Endometrium (tissue), 2 donors: Measurements from ENCODE around the gene FAM222A.

Experiments used
- FAIRE-seq: peaks from 2 replicates; lab custom pipeline; 2012; peaks lifted over from hg19 to GRCh38; lab: Jason Lieb, UNC
- donor health status: control.
- donor health status: control.

The FAM222A gene

DNA sequence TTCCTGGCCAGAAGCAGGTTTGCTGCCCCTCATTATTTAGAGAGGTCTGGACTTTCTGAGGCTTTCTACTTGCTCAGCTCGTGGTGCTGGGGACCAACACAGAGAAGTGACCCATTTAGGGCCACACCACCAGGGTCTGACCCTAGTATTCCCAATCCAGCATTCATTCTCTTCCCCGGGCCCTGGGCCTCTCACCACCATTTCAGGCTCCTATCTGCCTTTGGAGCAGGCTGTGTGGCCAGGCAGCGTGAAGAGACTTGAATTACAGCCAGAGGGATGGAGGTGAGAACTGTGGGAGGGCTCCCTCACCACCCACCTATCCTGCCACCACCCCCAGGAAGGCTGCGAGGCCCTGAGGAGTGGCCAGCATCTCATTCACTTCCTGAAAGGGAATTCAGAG, 24.6 kb downstream of the FAM222A start:
- FAIRE-seq, result no peak

DNA sequence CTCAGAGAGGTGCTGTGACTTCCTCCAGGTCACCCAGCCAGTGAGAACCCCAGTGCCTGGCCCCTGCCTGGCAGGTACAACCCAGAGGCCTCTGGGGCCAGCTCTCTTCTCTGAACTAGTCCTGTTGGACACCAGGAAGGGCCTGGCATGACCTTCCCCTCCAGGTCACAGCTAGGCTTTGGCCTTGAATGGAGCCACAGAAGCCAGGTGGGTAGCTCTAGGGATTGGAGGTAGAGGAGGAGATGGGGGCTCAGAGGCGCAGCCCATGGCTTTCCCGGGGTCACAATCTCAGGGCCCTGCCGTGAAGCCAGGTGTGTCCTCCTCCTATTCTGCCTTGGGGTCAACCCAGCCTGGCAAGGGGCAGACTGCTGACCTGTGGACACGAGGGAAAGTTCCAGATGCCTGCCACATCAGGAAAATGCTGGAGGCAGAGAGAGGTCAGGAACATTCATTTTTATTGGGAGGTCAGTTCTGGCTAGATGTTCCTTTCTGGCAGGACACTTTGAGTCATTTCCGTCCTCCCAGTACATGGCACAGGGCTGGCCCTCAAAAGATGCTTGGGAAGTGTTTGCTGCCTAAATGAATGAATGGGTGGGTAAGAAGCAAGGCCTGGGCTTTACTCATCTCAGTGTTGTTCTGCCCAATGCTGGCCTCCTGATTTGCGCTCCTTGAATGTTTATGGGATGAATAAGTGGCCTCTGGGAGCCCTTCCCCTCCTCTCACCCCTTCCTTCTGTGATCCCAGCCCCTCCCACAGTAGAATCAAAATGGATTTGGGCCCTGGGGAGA, 25.4 kb downstream of the FAM222A start:
- no peak for FAIRE-seq

DNA sequence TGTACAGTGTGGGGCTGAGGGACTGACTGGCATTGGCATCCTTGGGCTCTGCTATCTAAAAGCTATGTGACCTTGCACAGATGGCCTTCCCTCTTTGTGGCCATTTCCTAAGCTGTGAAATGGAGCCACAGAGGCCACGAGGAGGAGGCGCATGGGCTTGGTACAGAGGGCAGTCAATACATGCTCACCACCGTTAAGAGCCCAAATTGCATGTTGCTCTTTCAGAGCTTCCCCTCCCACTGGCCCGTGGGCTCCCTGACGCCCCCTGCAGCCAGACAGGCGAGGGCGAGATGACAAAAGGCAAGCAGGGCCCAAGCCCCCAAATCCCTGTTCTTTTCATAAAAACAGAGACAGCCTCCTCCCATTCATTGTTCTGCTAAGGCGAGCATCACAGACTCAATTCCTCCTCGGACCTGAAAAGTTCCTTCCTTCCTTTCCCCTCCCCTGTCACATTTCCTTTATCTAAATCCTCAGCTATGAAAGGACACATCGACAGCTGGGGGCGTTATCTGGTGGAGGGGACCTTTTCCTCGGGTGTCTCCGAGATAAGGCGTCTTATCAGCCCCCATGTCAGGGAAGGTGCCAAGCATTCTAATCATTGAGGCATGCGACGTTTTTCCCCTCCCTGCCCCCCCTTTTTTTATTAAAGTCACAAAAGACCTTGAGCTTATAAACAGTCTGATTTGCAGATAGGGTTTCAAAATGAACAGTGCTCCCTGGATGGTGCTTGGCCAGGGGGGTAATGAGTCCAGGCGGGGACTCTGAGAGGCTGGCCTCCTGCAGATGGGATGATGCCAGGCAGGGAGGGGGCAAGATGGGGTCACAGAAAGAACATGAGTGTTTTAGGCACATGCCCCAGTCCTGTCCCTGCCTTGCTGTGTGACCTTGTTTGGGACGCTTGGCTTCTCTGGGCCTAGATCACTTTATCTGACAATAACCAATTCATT, 26.4 kb downstream of the FAM222A start:
- no peak for FAIRE-seq

DNA sequence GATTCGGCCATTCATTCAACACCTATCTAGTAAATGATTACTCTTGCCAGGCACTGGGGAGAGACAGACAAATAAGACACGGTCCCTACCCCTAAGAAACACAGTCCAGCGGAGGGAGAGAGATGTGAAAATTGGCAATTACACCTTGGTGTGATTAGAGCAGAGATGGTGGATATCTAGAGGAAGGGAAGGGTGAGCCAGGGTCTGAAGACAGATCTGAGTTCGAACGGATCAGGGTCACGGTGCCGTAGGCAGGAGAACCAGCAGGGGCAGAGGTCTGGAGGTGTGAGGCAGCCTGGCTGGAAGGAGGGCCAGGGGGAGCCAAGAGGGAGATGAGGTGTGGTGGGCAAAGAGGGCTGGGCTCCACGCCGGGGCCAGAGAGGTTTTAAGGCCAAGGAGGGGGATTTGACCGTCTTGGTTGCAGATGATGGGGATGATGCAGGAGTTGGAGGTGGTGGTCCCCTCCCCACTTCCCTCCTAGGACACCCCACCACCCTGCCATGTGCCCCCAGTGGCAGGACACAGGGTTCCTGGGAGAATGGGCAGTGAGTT, 27.1 kb downstream of the FAM222A start:
- no peak for FAIRE-seq

DNA sequence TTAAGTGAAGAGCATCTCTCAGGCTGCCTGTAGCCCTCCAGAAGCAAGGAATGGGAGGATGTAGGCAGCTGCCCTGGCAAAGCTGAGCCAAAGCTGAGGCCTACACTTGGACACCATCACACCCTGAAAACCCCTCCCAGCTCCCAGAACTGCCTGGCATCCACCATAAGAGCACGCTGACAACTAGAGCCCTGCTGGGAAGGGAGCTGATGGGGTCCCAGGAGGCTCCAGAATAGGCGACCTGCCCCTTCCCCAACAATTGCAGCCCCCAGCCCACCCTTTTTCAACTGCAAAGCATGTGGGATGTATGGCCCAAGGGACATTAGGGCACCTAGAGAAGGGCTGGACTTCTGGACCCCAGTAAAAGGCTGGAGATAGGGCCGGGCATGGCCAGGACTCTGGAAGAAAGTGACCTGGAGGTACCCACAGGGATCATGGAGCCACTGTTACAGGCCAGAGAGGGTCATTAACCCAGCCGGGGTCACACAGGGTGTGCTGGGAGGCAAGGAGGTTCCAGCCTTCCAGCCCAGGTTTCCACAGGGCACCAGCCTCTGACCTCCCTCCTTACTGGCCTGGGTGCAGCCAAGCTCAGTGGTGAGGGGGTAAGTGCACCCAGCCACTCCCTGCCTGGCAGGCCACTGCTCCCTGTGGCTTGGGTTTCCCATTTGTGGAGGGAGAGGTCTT, 27.8 kb downstream of the FAM222A start:
- FAIRE-seq, result no peak

DNA sequence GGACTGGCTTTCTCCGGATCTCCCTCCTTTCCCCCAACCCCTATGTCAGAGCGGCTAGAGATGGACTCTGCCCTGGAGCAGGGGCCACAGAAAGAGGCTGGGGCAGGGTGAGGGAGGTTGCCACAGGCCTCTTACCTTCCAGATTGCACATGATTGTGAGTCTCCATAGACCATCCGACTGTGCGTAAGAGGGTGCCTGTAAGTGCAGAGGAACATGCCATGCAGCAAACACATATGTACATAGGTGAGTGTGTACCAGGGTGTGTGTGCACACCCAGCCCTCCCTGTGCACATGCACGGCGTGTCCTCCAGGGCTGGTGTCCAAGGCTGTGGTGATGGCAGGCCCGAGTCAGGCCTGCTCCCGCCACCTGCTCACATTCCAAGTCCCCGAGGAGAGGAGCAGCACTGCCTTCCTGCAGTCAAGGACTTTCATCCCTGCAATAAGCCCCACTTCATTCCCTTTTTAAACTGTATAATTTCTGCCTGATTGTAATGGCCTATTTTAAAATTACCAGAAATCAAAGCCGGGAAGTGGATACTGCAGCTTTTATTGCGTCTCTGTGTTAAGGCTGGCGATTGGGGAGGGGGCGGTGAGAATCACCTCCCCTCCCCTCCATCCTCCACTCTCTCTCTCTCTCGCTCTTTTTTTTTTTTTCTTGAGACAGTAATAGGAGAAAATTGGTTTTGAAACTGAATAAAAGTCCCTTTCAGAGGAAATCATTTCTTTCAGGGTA, 28.5 kb downstream of the FAM222A start:
- FAIRE-seq, result no peak

DNA sequence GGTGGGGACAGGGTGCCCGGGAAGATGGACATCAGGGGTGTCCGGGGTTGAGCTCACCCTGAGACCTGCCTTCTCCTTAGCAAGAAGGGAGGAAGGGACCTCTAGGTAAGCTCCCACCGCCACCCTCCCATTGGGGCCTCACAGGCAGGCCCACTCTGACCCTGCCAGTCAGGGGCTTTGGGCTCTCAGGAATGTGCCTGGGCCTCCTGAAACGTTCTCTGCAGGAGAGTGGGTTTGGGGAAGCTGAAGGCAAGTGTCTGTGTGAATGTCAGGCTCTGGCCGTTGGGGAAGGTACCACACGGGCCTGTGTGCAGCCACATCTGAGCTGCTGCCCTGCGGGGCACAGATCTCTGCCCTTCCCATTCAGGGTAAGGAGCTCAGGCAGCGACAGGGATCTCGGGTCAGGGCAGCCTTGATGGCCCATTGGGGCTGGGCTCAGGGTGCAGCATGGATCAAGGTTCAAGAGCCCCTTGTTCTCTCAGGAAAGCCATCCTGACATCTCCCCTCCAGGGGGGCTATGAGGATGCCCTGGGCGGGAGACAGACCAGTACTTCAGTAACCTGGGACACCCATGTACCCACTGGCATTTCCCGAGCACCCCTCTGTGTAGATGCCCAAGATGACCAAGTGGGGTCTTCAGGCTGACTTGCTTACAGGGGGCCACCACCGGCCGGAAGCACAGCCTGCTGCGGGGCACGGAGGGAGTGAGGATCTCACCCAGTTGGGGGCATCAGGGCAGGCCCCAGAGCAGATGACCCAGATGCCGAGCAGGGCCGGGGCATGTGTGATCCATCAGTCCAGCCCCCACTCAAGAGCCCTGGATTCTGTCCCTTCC, 29.7 kb downstream of the FAM222A start:
- FAIRE-seq, result no peak

DNA sequence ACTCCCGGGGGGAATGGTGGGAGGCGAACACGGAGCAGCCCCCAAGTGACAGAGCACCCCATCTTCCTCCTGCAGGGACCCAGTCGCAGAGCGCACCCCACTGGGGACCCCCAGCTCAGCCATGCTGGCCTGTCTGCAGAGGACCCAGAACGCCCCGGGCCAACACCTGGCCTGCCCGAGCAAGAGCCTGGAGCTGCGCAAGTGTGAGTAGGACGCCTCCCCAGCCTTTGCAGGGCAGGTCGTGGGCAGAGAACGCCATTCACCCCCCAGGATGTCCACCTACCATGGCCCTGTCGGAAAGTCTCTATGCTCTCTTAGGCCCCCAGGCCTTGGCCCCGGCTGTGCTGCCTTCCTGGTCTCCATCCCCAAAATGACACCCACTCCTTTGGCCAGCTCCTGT, 30.4 kb downstream of the FAM222A start:
- no peak for FAIRE-seq

DNA sequence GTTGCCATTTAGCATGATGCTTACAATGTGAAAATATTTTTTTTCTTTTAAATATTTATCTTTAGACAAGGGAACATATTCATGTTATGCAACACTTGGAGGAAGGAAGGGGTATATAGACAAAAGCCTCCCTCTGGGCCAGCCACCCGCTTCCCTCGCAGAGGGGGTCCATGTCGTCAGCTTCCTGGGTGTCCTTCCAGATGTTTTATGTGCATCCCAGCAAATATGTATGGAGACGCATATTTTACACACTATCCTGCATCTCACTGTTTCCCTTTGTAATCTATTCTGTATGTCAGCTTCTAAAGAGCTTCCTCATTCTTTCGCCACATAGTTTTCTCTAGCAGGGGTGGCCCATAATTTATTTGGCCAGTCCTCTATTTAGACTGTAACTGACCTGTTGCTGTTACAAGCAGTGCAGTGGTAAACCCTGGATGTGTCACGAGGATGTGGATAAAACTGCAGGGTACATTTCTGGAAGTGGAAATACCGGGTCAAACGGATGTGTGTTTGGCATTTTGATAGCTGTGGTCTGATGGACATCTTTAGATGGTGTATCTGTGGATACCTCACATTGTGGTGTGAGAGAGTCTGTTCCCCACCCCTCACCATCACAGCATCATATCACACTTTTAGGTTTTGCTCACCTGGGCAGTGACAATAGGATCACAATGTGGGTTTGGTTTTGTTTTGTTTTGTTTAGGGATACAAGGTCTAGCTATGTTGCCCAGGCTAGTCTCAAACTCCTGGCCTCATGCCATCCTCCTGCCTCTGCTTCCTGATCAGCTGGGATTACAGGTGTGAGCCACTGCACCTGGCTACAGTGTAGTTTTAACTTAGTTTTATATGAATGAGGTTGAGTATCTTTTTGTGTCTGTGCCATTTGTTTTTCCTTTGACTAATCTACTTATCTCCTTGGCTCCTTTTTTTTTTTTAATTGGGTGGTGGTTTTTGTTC, 31.6 kb downstream of the FAM222A start:
- no peak for FAIRE-seq

DNA sequence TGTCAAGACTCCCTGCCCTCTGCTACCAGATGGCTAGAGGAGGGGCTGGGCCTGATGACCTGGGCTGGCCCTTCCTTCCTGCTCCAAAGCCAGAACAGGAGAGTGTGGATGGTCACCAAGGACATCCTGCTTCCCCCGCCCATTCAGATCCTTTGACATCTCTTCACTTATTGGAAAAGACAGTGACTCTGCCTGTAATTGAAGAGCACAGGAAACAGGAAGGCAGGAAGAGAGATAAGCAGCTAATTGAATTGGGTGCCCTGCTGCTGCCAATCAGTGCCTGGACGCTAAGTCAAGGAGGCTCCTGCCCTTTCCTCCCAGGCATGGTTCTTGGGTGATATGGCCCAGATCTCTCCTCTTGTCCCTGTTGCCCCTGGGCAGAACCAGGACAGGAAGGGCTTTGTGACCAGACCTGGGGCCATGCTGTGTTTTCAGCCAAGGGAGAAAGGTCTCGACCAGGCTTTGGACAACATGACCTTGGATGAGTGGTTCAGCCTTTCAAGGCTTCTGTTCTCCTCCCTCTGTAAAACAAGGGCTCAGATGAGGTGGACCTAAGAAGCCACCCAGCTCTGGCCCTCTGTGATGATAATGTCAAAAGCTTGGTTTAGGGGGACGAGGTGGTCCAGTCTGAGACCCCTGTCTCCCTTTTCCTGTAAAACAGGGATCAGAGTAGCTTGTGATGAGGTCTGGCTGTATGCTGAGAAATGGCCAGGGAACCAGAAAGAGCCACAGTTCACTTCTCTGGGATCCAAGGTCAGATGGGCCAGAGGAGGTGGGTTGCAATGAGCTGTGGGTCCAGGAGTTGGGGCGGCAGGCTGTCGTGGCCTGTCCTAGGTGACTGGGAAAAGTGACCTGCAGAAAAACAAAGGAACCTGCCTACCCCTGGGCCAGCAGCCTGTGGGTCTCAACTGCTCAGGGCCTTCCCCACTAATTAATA, 38.8 kb downstream of the FAM222A start:
- FAIRE-seq, result no peak

DNA sequence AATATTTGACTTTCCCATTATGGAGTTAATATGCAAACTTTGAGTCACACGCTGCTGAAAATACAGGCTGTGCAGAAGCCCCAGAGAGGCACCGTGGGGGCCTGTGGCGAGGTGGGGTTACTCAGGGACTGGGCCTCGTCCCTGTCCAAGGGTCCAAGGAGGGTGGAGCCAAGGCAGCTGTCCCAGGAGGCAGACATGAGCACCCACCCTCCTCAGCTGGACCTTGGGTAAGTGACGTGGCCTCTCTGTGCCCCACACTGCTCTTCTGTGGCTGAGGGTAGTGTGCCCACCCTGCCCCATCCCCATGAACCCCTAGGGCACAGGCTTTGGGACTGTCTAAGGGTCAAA, 39.4 kb downstream of the FAM222A start:
- FAIRE-seq, result no peak

DNA sequence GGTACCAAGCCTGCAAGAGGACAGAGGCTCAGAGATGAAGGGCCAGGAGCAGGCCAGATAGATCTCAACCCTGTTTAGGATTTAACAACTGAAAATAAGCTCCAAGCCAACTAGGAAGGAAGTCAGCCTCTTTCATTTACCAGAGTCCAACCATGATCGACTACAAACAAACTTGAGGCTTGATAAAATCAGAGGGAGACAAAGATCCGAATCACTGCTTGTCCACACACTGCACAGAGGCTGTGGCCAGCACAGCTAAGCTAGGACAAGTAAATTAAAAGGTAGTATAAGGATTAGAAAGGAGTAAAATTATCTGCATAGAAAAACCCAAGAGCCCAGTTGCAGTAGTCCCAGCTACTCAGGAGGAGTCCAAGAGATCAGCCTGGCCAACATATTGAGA, 40.3 kb downstream of the FAM222A start:
- FAIRE-seq, result no peak

DNA sequence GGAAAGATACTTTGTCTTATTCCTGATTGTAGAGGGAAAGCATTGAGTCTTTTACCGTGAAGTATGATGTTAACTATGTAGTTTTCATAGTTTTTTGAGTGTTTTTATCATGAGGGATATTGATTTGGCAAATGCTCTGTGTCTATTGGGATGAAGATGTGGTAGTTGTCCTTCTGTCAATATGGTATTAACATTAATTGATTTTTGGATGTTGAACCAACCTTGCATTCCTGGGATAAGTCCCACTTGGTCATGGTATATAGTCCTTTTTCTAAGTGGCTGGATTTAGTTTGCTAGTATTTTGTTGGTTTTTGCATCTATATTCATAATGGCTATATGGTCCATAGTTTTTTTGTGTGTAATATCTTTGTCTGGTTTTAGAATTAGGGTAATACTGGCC, 42.8 kb downstream of the FAM222A start:
- no peak for FAIRE-seq

DNA sequence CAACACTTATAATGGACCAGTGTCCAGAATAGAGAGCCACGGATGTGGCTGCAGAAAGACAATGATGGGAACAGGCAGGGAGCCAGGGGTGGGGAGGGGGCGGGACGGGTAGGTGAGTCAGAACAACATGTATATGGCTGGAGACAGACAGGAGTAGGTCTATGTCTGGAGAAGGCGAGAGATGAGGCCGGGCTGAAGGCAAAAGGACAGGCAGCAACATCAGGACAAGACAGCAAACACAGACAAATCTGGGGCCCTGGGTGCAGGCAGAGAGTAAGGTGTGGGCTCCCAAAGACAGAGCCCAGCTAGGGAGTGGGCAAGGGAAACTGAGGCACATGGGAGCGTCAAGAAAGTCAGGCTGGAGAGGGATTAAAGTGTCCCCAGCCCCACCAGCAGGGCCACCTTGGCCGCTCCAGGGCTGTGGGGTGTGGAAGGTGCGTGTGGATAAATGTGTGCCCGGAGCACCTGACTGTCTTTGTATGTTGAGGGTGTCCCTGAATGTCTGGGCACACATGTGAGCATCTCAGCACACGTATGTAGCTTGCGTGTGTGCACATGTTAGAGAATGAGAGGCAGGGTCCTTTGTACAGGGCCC, 44.1 kb downstream of the FAM222A start:
- no peak for FAIRE-seq

DNA sequence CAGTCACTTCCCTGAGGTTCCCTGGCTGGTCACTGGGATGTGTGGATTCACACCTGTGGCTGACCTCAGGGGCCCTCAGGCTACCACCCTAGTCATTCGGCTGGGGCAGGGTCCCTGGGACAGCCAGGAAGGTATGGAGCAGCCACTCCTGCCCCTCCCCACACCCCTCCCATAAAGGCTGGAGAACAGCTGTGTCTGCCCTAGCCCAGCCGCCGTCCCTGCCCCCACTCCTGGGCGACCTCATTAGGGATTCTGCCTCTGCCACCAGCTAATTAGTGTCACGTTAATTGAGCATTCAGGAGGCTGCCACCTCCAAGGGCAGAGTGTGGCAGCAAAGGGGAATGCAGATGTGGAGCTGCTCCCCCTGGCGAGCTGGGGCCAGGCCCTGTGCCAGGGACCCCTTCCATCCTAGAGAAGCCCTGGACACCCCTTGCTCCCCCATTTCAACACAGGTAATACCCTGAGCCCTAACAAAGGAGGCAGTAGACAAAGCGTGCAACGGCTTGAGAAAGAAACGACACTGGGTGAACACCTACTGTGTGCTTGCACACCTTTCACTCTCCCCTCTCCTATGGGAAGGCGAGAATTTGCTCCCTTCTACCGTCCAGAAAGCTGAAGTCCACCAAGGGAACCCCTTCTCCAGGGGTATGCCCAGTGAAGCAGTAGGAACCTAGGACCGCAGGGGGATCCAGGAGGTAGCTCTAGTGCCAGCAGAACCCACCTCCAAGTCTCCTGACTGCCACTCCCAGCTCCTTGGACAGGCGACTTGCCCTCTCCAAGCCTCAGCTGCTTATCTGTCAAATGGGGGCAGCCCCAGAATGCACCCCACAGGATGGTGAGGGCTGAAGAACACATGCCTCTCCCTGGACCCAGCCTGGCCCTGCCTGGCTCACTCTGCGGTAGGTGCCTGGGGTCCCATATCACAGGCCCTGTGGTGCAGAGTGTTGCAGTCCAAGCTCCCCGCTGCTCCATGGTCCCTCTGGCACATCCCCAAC, 45.1 kb downstream of the FAM222A start:
- no peak for FAIRE-seq

DNA sequence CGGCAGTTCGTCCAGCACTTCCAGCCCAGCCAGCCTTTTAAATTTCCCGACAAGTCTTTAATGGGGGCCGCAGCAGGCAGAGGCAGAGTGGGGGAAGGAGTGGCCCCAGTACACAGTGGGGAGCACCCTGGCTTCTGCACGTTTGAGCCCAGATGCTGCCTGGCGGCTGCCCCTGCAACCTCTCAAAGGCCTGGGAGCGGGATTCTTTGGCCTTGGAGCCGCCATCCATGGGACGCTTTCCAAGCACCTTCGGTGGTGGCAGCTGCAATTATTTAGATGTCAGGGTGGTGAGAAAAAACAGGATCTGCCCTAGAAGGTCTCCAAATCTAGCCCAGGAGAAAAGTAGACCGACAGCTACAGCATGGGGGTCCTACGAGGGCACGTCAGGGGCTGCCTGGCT, 46.0 kb downstream of the FAM222A start:
- FAIRE-seq, result no peak
